ENCODE measurements around the gene C11orf87.

- no peak for TF ChIP-seq POLR2AphosphoS5 (IDR thresholded peaks at IDR 0.05)
- no peak for TF ChIP-seq CTCF (IDR thresholded peaks at IDR 0.05)
Observed at GRCh38 chr11:109423466-109424190, 1.6 kb downstream of the C11orf87 start.
